Measurements from ENCODE around the gene SIAH3. TPM values are rescaled to one million over a fixed set of nuclear protein-coding genes. Genes with fewer than 3 reads are reported as not detected.

SIAH3 gene
- total RNA-seq, 1 experiment from 2014 or later = not detected

- Histone ChIP-seq H2AFZ (ENCODE audit: low read length) (no peak overlapping the region), H3K4me1 (ENCODE audit: insufficient read depth, low read length) (no peaks in the 10 kb centered on the region; the same call in 1 of the 2 replicates), H3K9ac (ENCODE audit: extremely low read depth, insufficient read length, low read length) (no peak overlapping the region), H3K23me2 (ENCODE audit: insufficient read length, low read depth, low read length, poor library complexity, severe bottlenecking) (no peaks in the 10 kb centered on the region), H3K18ac (ENCODE audit: insufficient read length, low read depth, low read length) (no peak overlapping the region), H4K5ac (ENCODE audit: insufficient read length, low read depth, low read length) (no peak overlapping the region), H2AK5ac (ENCODE audit: insufficient read length, low read length) (no peak overlapping the region), H2BK15ac (ENCODE audit: low read depth, low read length) (no peak overlapping the region), H3K79me1 (ENCODE audit: insufficient read depth, low read depth, low read length, poor library complexity, severe bottlenecking) (no peaks in the 10 kb centered on the region), H4K20me1 (ENCODE audit: control insufficient read depth, insufficient read depth, insufficient read length) (no peaks in the 10 kb centered on the region), H3K9me3 (ENCODE audit: control insufficient read depth, low read depth, low read length) (no peaks in the 10 kb centered on the region), H2BK5ac (ENCODE audit: insufficient read length, low read length) (no peak overlapping the region), H3K14ac (ENCODE audit: insufficient read depth, low read length) (no peak overlapping the region), H3T11ph (ENCODE audit: low read length) (no peak overlapping the region), H3K56ac (ENCODE audit: insufficient read length, low read depth, low read length) (no peak overlapping the region), H3K4me2 (ENCODE audit: insufficient read depth, insufficient read length, low read length) (no peak overlapping the region), H3K27ac (ENCODE audit: insufficient read length, low read depth, low read length) (no peak overlapping the region), H4K91ac (ENCODE audit: insufficient read length, low read depth, low read length) (no peak overlapping the region), H3K79me2 (ENCODE audit: insufficient read depth, low read length) (no peaks in the 10 kb centered on the region), H2BK20ac (ENCODE audit: low read depth, low read length, poor library complexity, severe bottlenecking) (no peak overlapping the region), H3K4ac (ENCODE audit: low read depth, low read length) (no peak overlapping the region), H4K8ac (replicated peaks; ENCODE audit: insufficient read length, low read depth, low read length) (no peak overlapping the region), H3K27me3 (ENCODE audit: insufficient read depth, low read length) (no peaks in the 10 kb centered on the region), H3K23ac (ENCODE audit: insufficient read length, low read depth, low read length) (no peak overlapping the region), H2BK120ac (ENCODE audit: low read depth, low read length, poor library complexity, severe bottlenecking) (no peak overlapping the region), H2BK12ac (ENCODE audit: insufficient read length, low read depth, low read length) (no peak overlapping the region)
- DNase-seq = no peak
- H3K36me3 Mint-ChIP-seq (ENCODE audit: insufficient read depth in 1 of 3, low read depth in 3 of 3) = no peaks in the 10 kb centered on the region
- no peak overlapping the region for H3K4me3 Mint-ChIP-seq
- peaks cover 33% of the 10 kb centered on the region for H3K27me3 Mint-ChIP-seq (ENCODE audit: low read depth)
- TF ChIP-seq, protein P1, sequence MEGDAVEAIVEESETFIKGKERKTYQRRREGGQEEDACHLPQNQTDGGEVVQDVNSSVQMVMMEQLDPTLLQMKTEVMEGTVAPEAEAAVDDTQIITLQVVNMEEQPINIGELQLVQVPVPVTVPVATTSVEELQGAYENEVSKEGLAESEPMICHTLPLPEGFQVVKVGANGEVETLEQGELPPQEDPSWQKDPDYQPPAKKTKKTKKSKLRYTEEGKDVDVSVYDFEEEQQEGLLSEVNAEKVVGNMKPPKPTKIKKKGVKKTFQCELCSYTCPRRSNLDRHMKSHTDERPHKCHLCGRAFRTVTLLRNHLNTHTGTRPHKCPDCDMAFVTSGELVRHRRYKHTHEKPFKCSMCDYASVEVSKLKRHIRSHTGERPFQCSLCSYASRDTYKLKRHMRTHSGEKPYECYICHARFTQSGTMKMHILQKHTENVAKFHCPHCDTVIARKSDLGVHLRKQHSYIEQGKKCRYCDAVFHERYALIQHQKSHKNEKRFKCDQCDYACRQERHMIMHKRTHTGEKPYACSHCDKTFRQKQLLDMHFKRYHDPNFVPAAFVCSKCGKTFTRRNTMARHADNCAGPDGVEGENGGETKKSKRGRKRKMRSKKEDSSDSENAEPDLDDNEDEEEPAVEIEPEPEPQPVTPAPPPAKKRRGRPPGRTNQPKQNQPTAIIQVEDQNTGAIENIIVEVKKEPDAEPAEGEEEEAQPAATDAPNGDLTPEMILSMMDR (conservative IDR thresholded peaks at IDR 0.05) = no peak
- peaks cover 19 to 20% of the 10 kb centered on the region in 2 experiments for H3K4me1 Mint-ChIP-seq
- WGBS (ENCODE audit: extremely low coverage, insufficient read length, low lambda C conversion rate) = no CpG with 5 or more reads among the region's 5 CpGs
- H3K27ac Mint-ChIP-seq = no peak overlapping the region; a peak in 1 of 7 replicates
- no peaks in the 10 kb centered on the region for H3K9me3 Mint-ChIP-seq
These were observed 33.6 kb upstream of the SIAH3 start for GRCh38 chr13:45885194-45885593.
